ENCODE measurements around the gene LAG3.

LAG3 gene

DNA sequence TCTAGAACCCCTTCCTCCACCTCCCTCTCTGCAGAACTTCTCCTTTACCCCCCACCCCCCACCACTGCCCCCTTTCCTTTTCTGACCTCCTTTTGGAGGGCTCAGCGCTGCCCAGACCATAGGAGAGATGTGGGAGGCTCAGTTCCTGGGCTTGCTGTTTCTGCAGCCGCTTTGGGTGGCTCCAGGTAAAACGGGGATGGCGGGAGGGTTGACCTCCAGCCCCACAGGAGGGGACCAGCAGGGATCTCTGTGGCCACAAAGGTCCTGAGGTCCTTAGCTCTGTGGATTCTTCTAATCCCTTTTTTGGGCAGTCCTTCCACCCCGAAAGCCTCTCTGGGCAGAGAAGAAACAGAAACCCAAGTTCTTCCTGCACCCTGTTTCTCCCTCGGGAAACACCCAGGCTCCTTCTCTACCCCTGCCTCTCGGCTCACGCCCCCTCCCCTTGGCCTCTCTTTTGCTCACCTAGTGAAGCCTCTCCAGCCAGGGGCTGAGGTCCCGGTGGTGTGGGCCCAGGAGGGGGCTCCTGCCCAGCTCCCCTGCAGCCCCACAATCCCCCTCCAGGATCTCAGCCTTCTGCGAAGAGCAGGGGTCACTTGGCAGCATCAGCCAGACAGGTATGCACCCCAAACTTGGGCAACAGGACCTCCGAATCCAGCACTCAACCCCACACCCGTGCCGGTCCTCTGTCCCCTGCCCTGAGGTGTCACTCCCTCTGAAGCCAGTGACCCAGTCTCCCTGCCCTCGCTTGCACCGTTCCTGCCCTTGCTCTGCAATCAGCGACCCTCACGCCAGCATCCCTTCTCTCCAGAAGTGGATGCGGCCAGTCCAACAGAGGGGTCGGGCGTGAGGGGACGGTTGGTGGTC, 638 bp downstream of the LAG3 start:
- DNase-seq = no peak

DNA sequence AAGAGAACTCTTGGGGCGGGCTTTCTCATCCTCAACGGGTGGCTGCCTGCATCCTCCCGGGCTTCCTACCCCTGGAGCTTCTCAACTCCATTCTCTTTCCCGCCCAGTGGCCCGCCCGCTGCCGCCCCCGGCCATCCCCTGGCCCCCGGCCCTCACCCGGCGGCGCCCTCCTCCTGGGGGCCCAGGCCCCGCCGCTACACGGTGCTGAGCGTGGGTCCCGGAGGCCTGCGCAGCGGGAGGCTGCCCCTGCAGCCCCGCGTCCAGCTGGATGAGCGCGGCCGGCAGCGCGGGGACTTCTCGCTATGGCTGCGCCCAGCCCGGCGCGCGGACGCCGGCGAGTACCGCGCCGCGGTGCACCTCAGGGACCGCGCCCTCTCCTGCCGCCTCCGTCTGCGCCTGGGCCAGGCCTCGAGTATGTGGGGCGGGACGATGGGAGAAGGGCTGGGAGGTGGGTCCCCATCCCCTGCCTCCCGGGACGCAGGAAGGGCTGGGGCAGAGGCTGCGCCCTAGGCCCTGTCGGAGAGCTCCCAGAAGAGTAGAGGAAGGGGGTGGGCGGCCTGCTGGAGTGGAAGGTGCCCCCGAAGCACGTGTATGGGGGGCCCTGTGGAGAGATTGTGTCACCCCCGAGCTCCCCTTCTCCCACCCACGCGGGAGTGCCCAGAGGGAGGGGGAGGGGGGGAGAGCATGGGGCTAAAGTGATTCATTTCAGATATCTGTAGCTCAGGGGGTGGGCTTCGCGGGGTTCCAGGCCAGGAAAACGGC, 1.5 kb downstream of the LAG3 start:
- no peak for DNase-seq

DNA sequence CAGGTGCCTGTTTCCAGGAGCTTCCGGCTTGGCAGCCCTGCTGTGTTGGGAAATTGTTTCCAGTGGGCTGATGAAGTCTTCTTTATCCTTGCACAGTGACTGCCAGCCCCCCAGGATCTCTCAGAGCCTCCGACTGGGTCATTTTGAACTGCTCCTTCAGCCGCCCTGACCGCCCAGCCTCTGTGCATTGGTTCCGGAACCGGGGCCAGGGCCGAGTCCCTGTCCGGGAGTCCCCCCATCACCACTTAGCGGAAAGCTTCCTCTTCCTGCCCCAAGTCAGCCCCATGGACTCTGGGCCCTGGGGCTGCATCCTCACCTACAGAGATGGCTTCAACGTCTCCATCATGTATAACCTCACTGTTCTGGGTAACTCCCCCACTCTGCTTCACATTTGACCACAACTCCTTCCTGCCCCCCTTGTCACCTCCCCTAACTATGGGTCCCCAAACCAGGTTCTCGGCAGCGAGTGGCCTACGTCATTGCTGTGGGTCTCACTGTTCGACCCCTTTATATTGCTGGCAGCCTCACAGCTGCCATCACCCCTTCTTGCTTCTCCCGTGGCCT, 2.3 kb downstream of the LAG3 start:
- no peak for DNase-seq

DNA sequence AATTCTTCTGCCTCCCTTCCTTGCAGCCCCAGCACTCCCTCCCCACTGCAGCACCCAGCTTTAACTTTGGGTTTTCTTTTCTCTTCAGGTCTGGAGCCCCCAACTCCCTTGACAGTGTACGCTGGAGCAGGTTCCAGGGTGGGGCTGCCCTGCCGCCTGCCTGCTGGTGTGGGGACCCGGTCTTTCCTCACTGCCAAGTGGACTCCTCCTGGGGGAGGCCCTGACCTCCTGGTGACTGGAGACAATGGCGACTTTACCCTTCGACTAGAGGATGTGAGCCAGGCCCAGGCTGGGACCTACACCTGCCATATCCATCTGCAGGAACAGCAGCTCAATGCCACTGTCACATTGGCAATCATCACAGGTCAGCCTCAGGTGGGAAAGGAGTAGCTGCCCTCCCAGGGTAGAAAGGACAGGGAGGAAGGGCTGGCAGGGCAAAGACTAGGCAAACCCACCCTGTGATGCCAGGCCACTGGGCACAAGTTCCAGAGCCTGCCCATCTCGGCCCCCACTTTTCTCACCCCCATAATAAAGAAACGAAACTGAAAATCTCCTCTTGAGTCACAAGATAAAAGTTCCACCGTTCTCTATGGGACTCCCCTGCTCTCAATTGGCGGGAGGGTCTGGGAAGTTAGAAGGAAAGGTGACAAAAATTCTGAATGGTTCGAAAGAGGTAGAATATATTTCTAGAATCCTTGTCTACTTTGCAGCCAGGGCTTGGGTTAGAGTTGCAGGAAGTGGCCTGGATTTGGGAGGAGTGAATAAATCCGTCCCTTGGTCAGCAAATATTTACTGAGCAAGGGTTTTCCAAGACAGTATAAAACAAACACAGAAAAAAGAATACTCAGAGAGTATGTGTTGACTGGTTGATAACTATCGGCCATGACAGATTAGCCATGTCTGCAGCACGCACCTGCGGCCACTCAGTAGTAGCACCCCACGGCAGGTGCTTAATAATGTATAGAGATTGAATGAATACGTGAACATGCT, 3.2 kb downstream of the LAG3 start:
- DNase-seq = no peak

DNA sequence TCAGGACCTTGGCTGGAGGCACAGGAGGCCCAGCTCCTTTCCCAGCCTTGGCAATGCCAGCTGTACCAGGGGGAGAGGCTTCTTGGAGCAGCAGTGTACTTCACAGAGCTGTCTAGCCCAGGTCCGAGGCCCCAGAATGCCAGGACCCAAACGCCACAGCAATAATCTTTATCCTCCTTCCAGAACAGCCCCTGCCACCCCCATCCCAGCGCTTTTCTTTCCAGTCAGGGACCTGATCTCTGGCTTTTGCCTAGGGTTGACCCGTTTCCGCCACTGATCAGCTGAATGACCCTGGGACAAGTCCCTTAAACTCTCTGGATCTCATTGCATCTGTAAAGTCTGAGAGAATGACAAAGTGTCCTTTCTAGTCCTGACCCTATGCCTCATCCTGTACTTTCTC, 5.1 kb downstream of the LAG3 start:
- no peak for DNase-seq

DNA sequence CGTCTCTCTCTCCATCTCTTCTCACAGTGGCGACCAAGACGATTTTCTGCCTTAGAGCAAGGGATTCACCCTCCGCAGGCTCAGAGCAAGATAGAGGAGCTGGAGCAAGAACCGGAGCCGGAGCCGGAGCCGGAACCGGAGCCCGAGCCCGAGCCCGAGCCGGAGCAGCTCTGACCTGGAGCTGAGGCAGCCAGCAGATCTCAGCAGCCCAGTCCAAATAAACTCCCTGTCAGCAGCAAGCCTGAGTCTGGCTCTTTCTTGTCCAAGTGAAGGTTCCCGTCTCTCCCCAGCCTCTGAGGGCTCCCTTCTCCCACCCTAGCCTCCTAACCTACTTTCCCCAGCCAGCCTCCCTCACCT, 5.9 kb downstream of the LAG3 start:
- no peak for DNase-seq

DNA sequence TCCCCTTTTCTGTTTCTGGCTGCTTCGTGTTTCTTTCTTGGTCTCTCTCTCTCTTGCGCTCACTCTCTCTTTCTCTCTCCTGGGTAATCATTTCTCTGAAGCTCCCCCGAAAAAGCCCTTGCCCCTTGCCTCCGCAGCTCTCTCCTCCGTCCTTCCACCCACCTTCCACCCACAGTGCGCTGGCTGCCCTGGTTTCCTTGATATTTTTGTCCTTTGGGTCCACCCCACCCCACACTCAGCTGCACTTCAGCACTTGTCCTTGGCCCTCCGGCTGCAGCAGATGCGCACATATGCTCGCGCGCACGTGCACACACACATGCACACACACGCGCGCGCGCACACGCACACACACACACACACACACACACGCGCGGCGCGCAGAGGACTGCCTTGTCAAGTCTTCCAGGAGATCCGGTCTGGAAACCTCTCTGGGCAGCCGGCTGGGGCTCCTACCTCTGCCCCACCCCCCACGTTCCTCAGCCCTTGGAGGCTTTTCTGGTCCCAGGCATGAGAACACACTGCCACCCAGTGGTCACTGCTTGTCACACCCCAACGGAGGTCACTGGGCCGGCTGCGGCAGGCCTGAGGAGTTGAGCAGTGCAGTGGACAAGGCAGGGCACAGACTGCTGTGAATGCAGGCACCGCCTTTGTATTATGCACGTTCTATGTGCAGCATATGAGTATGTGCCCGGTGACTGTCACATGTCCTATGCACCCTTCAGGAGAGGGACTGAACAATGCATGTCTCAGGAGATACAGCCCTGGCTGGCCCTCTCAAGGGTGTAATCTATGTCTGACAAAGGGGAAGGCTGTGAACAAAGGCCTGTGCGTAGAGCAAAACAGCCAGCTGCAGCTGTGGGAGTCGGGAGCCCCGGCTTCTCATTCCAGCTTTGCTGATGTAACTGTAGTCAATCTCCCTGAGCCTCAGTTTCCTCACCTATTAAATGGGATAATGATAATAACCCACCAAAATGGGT, 6.5 kb downstream of the LAG3 start:
- peak; percentile 91 for DNase-seq

DNA sequence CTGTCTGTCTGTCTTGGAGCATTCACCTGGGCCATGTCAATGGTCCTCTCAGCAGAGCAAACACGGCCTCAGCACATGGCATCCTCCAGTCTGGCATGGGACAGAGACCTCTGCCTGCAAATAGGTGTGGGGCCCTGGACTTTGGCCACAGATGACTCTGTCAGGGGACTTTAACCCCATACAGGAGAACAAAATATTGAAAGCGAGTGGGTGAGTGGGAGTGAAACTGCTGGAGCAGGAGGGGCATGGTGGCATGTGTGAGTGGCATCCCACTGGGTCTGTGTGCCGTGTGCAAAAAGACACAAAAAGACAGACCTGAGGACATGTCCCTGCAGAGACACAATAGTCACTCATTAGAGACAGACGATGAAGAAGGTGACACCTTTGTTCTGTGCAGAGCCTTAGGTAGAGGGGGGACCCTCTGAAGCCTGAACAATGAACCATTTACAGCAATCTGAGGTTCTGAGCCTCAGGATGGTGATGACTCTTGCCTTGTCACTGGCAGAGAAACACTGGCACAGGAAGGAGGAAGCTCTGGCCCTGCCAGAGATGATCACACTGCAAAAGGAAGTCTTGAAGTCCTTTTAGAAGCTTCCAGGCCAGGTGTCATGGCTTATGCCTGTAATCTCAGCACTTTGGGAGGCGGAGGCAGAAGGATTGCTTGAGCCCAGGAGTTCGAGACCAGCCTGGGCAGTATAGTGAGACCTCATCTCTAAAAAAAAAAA, 7.5 kb downstream of the LAG3 start:
- DNase-seq = no peak

DNA sequence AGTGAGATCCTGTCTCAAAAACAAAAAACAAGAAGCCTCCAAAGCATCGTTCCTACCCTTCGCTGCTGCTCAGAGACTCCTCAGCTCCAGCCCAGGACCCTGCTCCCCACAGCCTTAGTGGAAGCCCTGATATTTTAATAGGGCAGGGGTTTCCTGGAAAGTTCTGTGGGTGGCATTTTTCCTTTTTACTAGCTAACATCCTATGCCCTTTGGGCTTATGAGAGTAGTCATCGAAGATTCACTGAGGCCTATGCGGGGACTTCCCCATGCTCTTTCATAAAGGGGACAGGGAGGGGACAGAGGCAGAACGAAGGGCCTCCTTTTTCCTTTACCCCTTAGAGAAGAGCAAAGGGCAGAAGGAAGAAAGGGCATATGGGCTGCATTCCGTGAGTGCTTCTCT, 8.3 kb downstream of the LAG3 start:
- DNase-seq = no peak

DNA sequence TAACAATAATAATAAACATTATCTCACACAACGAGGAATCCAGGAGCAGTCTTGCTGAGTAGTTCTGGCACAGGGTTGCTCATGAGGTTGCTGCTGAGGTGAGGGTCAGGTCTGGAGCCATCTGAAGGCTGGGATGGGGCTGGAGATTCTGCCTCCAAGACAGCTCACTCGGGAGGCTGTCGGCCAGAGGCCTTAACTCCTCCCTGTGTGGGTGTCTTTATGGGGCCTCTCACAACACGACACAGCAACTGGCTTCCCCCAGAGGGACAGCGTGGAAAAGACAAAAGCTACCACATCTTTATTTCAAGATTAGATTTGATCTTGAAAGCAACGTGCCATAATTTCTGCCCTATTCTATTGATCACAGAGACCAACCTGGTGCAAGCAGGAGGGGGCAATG, 9.8 kb downstream of the LAG3 start:
- no peak for DNase-seq

DNA sequence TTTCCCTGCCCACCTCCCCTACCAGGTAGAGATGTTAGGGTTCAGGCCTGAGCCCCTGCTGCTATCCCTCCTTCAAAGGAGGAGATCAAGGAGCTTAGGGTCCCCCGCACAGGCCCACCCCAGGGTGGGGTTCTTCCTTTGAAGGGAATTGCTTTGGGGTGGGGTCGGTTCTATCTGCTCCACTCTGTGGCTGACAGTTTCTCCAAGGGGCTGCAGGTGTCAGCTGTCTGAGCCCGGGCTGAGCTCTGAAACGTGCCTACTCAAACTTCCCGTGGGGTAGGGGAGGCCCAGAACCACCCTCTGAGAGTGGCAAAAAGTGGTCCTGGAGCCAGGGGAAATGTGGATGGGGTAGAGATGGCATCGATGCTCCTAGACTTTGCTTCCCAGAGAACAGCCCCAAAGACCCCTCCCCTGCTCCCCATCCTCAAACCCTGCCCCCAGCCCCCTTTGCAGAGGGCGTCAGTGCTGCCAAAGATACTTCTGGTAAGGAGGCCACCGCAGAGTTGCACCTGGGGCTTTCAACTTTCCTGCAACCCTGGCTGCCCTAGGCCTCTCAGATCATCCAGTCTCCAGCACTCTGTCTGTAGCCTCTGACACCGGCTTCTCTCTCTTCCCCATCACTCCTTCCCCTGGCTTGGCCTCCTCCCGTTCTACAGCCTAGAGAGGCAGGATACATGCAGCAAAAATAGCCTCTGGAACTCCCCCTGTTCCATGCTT, 10.7 kb downstream of the LAG3 start:
- DNase-seq = no peak

DNA sequence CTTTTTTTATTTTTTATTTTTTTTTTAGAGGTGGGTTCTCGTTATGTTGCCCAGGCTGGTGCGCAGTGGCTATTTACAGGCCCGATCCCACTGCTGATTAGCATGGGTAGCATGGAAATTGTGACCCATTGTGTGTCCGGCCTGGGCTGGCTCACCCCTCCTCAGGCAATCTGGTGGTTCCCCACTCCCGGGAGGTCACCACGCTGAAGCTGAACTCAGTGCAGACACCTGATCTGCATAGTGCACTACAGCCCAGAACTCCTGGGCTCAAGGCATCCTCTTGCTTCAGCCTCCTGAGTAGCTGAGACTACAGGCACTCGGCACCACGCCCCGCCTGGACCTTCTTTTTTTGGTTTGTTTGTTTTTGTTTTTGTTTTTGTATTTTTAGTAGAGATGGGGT, 11.5 kb downstream of the LAG3 start:
- DNase-seq = no peak

DNA sequence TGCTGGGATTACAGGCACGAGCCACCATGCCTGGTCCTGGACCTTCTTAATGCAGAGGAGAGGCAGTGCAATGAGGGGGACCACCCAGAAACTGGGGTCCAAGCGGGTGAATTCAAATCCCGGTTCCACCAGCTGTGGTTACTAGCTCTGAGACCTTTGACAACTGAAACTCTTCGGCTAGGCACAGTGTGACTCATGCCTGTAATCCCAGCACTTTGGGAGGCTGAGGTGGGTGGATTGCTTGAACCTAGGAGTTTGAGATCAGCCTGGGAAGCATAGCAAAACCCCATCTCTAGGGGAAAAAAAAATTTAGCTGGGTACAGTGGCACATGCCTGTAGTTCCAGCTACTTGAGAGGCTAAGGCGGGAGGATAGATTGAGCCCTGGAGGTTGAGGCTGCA, 12.0 kb downstream of the LAG3 start:
- no peak for DNase-seq

DNA sequence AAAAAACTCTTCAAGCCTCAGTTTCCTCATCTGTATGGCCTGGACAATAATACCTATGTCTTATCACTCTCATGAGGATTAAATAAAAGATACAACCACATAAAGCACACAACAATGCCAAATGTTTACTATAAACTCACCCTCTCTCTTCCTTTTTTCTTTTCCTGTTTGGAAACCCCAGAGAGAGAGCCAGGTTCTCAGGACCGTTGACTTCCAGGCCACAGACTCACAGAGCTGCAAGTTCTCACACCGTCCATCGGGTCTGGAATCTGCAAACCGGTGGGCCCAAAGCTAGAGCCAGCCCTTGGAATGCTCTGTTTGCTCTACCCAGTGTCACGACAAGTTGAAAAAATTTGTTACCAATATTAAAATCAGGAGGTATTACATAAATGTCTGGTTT, 12.4 kb downstream of the LAG3 start:
- no peak for DNase-seq

DNA sequence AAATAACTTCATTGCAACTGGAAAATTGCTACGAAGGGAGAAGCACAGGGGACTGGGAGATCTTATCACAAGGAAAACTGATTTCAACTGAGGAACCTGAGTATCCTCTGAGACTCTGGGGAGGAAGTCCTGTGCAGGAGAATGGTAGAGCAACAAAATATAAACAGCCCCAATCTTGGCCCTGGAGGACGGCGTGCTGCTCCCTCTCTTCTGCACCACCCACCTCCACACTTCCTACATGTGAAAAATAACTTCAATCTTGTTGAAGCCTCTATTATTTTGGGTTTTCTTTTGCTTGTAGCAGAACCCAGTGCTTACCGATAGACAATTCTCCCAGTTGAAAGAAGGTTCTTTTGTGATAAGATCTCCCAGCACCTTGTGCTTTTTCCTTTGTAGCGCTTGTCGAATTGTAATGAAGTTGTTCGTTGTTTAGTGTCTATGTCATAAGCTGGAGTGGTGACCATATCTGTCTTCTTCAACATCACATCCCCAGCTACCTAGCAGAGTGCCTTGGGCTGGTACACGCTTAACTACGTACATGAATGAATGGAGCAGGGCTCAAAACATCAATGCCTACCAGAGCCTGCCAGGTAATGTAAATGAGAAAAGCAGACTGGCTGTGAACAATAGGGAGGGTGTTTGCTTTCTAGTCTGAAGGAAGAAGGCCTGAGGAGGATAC, 14.2 kb downstream of the LAG3 start:
- DNase-seq = no peak

DNA sequence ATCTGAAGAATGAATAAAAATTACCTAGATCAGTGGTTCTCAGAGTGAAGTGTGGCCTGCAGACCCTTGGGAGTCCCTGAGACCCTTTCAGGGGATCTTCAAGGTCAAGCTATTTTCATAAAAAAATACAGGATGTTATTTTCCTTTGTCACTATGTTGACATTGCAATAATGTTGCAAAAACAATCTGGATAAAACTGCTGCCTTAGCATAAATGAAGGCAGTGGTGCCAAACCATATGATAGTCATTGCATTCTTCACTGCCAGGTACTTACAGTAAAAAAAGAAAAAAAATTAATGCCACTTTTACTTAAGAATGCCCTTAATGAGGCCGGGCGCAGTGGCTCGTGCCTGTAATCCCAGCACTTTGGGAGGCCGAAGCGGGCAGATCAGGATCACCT, 15.0 kb downstream of the LAG3 start:
- no peak for DNase-seq

DNA sequence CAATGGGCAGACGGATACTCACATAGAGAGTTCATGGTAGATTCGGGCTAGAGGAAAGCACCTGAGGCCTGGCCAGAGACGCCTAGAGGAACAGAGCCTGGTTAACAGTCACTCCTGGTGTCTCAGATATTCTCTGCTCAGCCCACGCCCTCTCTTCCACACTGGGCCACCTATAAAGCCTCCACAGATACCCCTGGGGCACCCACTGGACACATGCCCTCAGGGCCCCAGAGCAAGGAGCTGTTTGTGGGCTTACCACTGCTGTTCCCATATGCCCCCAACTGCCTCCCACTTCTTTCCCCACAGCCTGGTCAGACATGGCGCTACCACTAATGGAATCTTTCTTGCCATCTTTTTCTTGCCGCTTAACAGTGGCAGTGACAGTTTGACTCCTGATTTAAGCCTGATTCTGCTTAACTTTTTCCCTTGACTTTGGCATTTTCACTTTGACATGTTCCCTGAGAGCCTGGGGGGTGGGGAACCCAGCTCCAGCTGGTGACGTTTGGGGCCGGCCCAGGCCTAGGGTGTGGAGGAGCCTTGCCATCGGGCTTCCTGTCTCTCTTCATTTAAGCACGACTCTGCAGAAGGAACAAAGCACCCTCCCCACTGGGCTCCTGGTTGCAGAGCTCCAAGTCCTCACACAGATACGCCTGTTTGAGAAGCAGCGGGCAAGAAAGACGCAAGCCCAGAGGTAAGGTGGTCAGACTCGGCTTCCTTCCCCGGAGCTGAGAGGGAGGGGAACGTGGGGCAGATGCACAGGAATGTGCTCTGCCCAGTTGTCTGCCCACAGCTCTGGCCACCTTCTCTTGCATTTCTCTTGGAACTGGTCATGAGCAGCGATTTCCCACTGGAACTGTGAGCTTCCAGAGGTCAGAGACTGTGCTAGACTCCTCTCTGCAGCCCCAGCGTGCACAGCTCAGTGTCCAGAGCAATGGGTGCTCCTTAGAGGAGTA, 16.9 kb downstream of the LAG3 start, which contains the start of gene CD4:
Gene CD4, plus strand, starts transcription at position 557 of the 953 bp plus-strand sequence. CDS start 10,611 bp downstream, outside the sequence.
- no peak for DNase-seq

DNA sequence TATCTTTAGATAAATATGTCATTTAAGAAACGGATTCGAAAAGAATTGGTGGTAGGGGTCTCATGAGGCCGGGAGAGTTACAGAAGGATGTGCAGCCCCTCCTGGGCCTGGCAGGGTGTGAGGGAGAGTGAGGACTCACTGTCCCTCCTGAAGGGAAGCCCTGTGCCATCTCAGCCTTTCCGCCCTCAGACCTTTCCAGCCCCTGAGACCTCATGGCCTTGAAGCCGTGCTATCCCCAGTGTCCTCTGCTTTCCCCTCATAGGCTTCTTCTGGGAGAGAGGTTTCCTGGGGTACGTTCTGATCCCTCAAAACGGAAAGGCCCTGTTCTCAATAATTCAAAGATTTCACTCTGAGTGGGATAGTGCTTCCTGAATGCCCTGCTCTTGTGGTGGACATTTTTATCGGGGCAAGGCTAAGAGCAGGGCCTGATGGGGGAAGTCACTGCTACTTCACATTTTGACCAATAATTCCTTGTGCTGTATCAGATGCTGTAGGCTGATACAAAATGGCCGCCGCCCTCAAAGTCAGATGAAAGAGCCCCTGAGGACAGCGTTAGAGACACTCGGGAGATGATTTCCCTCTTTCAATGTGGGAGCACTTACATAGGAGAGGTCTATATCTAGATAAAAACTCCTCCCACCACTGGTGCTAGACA, 18.3 kb downstream of the LAG3 start:
- DNase-seq = no peak

Measured in fibroblast of skin of right quadriceps (primary cell).